HCT116 (cell line): ENCODE measurements around the gene CDKAL1. TPM values are rescaled to one million over a fixed set of nuclear protein-coding genes. Genes with fewer than 3 reads are reported as not detected.

ENCODE experiments used
- ATAC-seq: fragments of 200-7000 bp; cut with Tn5 transposase; 2 replicates; pipeline ENCODE4 v1.9.1; 2020; ENCODE audit warnings: mild to moderate bottlenecking, moderate library complexity
- BruUV-seq: library from RNA; stranded (reverse); fragments of 400-500 nt; replicated peaks from 2 replicates; lab custom pipeline; 2021; lab: Mats Ljungman, UMichigan
- CTCF ChIA-PET: fragments of 300-600 bp; sonication (Branson Sonifier 250); formaldehyde crosslinking; loops from one replicate; lab custom pipeline; 2021; ENCODE audit warnings: antibody characterized with exemption; lab: Charles Lee
- POLR2A ChIA-PET: fragments of 300-600, 350-600 bp; sonication (Branson Sonifier 250); formaldehyde crosslinking; loops from one replicate; lab custom pipeline; 2021; ENCODE audit warnings: antibody characterized with exemption; lab: Charles Lee
- RAD21 ChIA-PET, 2 experiments: fragments of 300-600 bp; sonication (Branson Sonifier 250); formaldehyde crosslinking; loops; one replicate each; lab custom pipeline; 2023; ENCODE audit warnings: low total read pairs in 2 of 2; ENCODE audit not compliant: uncharacterized antibody in 2 of 2, unreplicated experiment in 2 of 2, low non-redundant PET in 1 of 2; lab: Charles Lee
- DNase-seq: peaks from one replicate; pipeline ENCODE4 v3.0.0-alpha.2; 2010; ENCODE audit warnings: low read depth, low spot score
- H2AFZ ChIP-seq: fragments of 200-600 bp; shearing (Covaris generic), sonication (generic); 2 replicates; pipeline ENCODE4 v1.6.1; 2017; ENCODE audit warnings: low read depth, mixed run types, mixed read lengths, antibody characterized with exemption, low read length; ENCODE audit not compliant: poor library complexity, severe bottlenecking
- H3K27ac ChIP-seq: 2 replicates; pipeline ENCODE4 v1.5.1; 2012; ENCODE audit warnings: low read depth, low read length
- H3K27me3 ChIP-seq: fragments of 200-600 bp; sonication (generic); 2 replicates; pipeline ENCODE4 v1.6.1; 2016; ENCODE audit warnings: mixed run types, low read length, mixed read lengths; ENCODE audit not compliant: insufficient read depth
- H3K36me3 ChIP-seq, 2 experiments: fragments of 200-500 bp in 1 of 2; fragments of 200-600 bp in 1 of 2; sonication (Bioruptor generic) in 1 of 2; sonication (generic) in 1 of 2; 2 replicates each; pipeline versions ENCODE4 v1.5.1 to v1.6.1; 2014 to 2016; ENCODE audit warnings: low read length in 2 of 2, inconsistent platforms in 1 of 2, mixed read lengths in 1 of 2, mixed run types in 1 of 2; ENCODE audit not compliant: insufficient read depth in 2 of 2, control insufficient read depth in 1 of 2
- H3K4me1 ChIP-seq, 2 experiments: fragments of 200-600 bp in 1 of 2; sonication (generic) in 1 of 2; 2 replicates each; pipeline versions ENCODE4 v1.5.1 to v1.6.1; 2012 to 2017; ENCODE audit warnings: low read length in 2 of 2, inconsistent platforms in 1 of 2, mild to moderate bottlenecking in 1 of 2, mixed read lengths in 1 of 2, mixed run types in 1 of 2, moderate library complexity in 1 of 2; ENCODE audit not compliant: insufficient read depth in 2 of 2, control insufficient read depth in 1 of 2
- H3K4me2 ChIP-seq: fragments of 200-600 bp; sonication (generic); 2 replicates; pipeline ENCODE4 v1.6.1; 2017; ENCODE audit warnings: mixed run types, low read length, mixed read lengths
- H3K4me3 ChIP-seq, 2 experiments: fragments of 200-600 bp in 1 of 2; sonication (generic) in 1 of 2; replicated peaks in 1 of 2; 2 replicates each; pipeline ENCODE4 v1.5.1; 2011 to 2016; ENCODE audit warnings: low read length in 2 of 2, control low read depth in 1 of 2, low read depth in 1 of 2, mild to moderate bottlenecking in 1 of 2, mixed read lengths in 1 of 2, mixed run types in 1 of 2
- H3K79me2 ChIP-seq: fragments of 200-600 bp; sonication (generic); 2 replicates; pipeline ENCODE4 v1.6.1; 2017; ENCODE audit warnings: mild to moderate bottlenecking, mixed run types, low read length, moderate library complexity, mixed read lengths; ENCODE audit not compliant: insufficient read depth
- H3K9ac ChIP-seq: fragments of 200-600 bp; sonication (generic); 2 replicates; pipeline ENCODE4 v1.6.1; 2016; ENCODE audit warnings: low read length, mixed read lengths
- H3K9me2 ChIP-seq: fragments of 200-600 bp; sonication (generic), shearing (Covaris generic); 2 replicates; pipeline ENCODE4 v1.6.1; 2017; ENCODE audit warnings: mixed run types, mild to moderate bottlenecking, moderate library complexity; ENCODE audit not compliant: insufficient read depth
- H3K9me3 ChIP-seq, 2 experiments: fragments of 200-500 bp in 1 of 2; fragments of 200-600 bp in 1 of 2; sonication (Bioruptor generic) in 1 of 2; sonication (generic) in 1 of 2; 2 replicates each; pipeline ENCODE4 v1.6.1; 2014 to 2017; ENCODE audit warnings: low read length in 2 of 2, mixed read lengths in 2 of 2, inconsistent platforms in 1 of 2, low read depth in 1 of 2, mild to moderate bottlenecking in 1 of 2, mixed run types in 1 of 2, moderate library complexity in 1 of 2; ENCODE audit not compliant: control insufficient read depth in 1 of 2, insufficient read depth in 1 of 2
- H4K20me1 ChIP-seq: fragments of 200-600 bp; sonication (generic), shearing (Covaris generic); 2 replicates; pipeline ENCODE4 v1.6.1; 2017; ENCODE audit warnings: mixed run types, mild to moderate bottlenecking, moderate library complexity; ENCODE audit not compliant: insufficient read depth
- CEBPB ChIP-seq: IDR thresholded peaks from 2 replicates; pipeline ENCODE4 v1.6.1; 2012; ENCODE audit warnings: low read depth
- EGR1 ChIP-seq: IDR thresholded peaks from 2 replicates; pipeline ENCODE4 v1.6.1; 2012; ENCODE audit warnings: low read depth
- EZH2phosphoT487 ChIP-seq: fragments of 200-600 bp; IDR thresholded peaks from 2 replicates; pipeline ENCODE4 v1.6.1; 2018; ENCODE audit warnings: antibody characterized with exemption, borderline replicate concordance
- JUND ChIP-seq: IDR thresholded peaks from 2 replicates; pipeline ENCODE4 v1.6.1; 2012
- POLR2AphosphoS5 ChIP-seq: IDR thresholded peaks from 2 replicates; pipeline ENCODE4 v1.6.1; 2011; ENCODE audit warnings: mild to moderate bottlenecking, low read depth, low read length, moderate library complexity
- RAD21 ChIP-seq: IDR thresholded peaks from 2 replicates; pipeline ENCODE4 v1.6.1; 2012; ENCODE audit warnings: low read depth, mild to moderate bottlenecking
- SIN3A ChIP-seq: IDR thresholded peaks from 2 replicates; pipeline ENCODE4 v1.6.1; 2012; ENCODE audit warnings: low read depth
- SRF ChIP-seq: IDR thresholded peaks from 2 replicates; pipeline ENCODE4 v1.6.1; 2012; ENCODE audit warnings: low read depth
- intact Hi-C: fragments of 100-400 bp; cut with micrococcal nuclease; formaldehyde crosslinking; loops from 2 replicates; pipeline ENCODE4 v1.10.0; 2022
- total RNA-seq: library from RNA; stranded (reverse); gene quantifications from one replicate; pipeline ENCODE4 v1.2.1, GENCODE V29; 2021; ENCODE audit not compliant: unreplicated experiment
- TF ChIP-seq, protein P1 (sequence below): IDR thresholded peaks from 2 replicates; pipeline ENCODE4 v1.6.1; 2012; ENCODE audit warnings: low read depth
- TF ChIP-seq, protein P2 (sequence below): IDR thresholded peaks from 2 replicates; pipeline ENCODE4 v1.6.1; 2011; ENCODE audit warnings: mild to moderate bottlenecking, low read length, moderate library complexity; ENCODE audit not compliant: insufficient replicate concordance; ENCODE audit errors: extremely low read depth

CDKAL1 gene
- total RNA-seq, 1 experiment from 2014 or later: 14.9 TPM

DNA sequence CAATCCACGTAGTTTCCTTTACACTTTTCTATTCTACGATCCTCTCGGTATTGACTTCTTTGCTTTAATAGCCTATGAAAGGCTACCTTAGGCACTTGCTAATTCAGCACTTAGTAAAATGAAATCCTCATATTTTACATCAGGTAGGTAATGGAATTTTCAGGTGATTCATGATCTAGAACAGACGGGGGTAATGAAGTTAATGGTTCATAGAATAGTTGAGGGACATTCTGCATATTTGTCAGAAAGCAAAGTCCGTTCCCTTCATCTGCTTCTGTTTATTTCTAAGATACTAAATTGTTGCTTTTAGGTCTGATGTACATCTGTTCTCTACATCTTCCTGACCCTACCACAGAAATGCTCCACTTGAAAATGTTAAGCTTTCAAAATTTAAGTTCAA is 431.7 kb downstream of the CDKAL1 start:
- Histone ChIP-seq H3K27me3 (no peaks in the 10 kb centered on the region), H3K36me3 (no peaks in the 10 kb centered on the region), H3K4me3 (no peak overlapping the region), H3K4me1 (peaks cover 0 to 3% of the 10 kb centered on the region in 2 experiments; a peak in 1 of 4 replicates), H3K27ac (no peak overlapping the region), H3K9me3 (no peaks in the 10 kb centered on the region), H3K79me2 (no peaks in the 10 kb centered on the region), H3K9ac (no peak overlapping the region), H2AFZ (no peak overlapping the region), H3K9me2 (no peaks in the 10 kb centered on the region), H4K20me1 (no peaks in the 10 kb centered on the region), H3K4me2 (no peak overlapping the region)
- ATAC-seq (no peak), DNase-seq (no peak)
- ChIA-PET RAD21 (no interaction called here), CTCF (no interaction called here), POLR2A (no interaction called here)
- TF ChIP-seq CEBPB: no peak
- no peak for TF ChIP-seq SRF
- no peak for TF ChIP-seq EZH2phosphoT487
- TF ChIP-seq EGR1: no peak
- no peak for TF ChIP-seq POLR2AphosphoS5
- no peak for TF ChIP-seq RAD21
- no peak for TF ChIP-seq SIN3A
- no peak for TF ChIP-seq JUND
- TF ChIP-seq, protein P1, sequence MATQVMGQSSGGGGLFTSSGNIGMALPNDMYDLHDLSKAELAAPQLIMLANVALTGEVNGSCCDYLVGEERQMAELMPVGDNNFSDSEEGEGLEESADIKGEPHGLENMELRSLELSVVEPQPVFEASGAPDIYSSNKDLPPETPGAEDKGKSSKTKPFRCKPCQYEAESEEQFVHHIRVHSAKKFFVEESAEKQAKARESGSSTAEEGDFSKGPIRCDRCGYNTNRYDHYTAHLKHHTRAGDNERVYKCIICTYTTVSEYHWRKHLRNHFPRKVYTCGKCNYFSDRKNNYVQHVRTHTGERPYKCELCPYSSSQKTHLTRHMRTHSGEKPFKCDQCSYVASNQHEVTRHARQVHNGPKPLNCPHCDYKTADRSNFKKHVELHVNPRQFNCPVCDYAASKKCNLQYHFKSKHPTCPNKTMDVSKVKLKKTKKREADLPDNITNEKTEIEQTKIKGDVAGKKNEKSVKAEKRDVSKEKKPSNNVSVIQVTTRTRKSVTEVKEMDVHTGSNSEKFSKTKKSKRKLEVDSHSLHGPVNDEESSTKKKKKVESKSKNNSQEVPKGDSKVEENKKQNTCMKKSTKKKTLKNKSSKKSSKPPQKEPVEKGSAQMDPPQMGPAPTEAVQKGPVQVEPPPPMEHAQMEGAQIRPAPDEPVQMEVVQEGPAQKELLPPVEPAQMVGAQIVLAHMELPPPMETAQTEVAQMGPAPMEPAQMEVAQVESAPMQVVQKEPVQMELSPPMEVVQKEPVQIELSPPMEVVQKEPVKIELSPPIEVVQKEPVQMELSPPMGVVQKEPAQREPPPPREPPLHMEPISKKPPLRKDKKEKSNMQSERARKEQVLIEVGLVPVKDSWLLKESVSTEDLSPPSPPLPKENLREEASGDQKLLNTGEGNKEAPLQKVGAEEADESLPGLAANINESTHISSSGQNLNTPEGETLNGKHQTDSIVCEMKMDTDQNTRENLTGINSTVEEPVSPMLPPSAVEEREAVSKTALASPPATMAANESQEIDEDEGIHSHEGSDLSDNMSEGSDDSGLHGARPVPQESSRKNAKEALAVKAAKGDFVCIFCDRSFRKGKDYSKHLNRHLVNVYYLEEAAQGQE: no peak
- TF ChIP-seq, protein P2, sequence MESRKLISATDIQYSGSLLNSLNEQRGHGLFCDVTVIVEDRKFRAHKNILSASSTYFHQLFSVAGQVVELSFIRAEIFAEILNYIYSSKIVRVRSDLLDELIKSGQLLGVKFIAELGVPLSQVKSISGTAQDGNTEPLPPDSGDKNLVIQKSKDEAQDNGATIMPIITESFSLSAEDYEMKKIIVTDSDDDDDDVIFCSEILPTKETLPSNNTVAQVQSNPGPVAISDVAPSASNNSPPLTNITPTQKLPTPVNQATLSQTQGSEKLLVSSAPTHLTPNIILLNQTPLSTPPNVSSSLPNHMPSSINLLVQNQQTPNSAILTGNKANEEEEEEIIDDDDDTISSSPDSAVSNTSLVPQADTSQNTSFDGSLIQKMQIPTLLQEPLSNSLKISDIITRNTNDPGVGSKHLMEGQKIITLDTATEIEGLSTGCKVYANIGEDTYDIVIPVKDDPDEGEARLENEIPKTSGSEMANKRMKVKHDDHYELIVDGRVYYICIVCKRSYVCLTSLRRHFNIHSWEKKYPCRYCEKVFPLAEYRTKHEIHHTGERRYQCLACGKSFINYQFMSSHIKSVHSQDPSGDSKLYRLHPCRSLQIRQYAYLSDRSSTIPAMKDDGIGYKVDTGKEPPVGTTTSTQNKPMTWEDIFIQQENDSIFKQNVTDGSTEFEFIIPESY: no peak
- intact Hi-C loops: no loop called here
- no TSS peak for BruUV-seq
